ENCODE measurements around the gene TDP2. TPM values are rescaled to one million over a fixed set of nuclear protein-coding genes. Genes with fewer than 3 reads are reported as not detected.
"Not testable (repeated sequence)": the region's sequence is repeated elsewhere in the genome, so short reads cannot be mapped to it uniquely, and the experiment has no call there.

Gene TDP2
- total and polyA plus RNA-seq, 7 donors, result 30.4 to 543 (median 67.6) TPM

- 81 to 90% methylated on average over 12 of the region's 12 CpGs for WGBS, 2 donors
- DNase-seq, result no peak
- TF ChIP-seq EP300 (IDR thresholded peaks at IDR 0.05) (no peak), POLR2A (IDR thresholded peaks at IDR 0.05) (no peak), POLR2AphosphoS5 (IDR thresholded peaks at IDR 0.05) (no peak)
- TF ChIP-seq, protein P1, sequence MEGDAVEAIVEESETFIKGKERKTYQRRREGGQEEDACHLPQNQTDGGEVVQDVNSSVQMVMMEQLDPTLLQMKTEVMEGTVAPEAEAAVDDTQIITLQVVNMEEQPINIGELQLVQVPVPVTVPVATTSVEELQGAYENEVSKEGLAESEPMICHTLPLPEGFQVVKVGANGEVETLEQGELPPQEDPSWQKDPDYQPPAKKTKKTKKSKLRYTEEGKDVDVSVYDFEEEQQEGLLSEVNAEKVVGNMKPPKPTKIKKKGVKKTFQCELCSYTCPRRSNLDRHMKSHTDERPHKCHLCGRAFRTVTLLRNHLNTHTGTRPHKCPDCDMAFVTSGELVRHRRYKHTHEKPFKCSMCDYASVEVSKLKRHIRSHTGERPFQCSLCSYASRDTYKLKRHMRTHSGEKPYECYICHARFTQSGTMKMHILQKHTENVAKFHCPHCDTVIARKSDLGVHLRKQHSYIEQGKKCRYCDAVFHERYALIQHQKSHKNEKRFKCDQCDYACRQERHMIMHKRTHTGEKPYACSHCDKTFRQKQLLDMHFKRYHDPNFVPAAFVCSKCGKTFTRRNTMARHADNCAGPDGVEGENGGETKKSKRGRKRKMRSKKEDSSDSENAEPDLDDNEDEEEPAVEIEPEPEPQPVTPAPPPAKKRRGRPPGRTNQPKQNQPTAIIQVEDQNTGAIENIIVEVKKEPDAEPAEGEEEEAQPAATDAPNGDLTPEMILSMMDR (IDR thresholded peaks at IDR 0.05), result no peak
- no peak overlapping the region for H3K27ac ChIP-seq
- intact Hi-C loops (cut with DNase I), result no loop called here
- H3K27me3 ChIP-seq, result no peaks in the 10 kb centered on the region
- H3K9me3 ChIP-seq, result no peaks in the 10 kb centered on the region
- peaks cover 0 to 6% (median 0%) of the 10 kb centered on the region in 4 donors for H3K36me3 ChIP-seq
- no peak overlapping the region for H3K4me3 ChIP-seq
- no peaks in the 10 kb centered on the region for H3K4me1 ChIP-seq
These were observed 16.9 kb upstream of the TDP2 start for GRCh38 chr6:24683297-24684296.

DNA sequence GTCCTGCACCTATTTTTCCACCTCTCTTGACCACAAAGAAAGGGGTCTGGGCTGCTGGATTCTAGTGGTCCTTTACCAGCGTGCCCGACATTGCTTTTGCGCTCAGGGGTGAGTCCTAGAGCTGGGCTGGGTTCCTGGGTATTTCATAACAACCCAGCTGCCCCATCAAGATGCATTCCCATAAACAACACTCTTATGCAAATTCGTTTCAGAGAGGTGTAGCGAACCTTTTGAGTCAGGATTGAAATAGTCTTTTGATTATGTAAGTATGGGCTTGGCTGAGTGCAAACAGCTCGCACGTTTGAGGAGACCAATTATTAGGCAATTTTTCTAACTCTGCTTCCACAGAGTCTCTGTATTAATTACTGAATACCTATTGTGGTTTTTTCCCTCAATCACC, 13.9 kb upstream of the TDP2 start:
- DNase-seq, result no peak
- H3K9me3 ChIP-seq, result no peaks in the 10 kb centered on the region
- H3K27me3 ChIP-seq, result no peaks in the 10 kb centered on the region
- 91 to 93% methylated on average over 7 of the region's 7 CpGs for WGBS, 2 donors
- TF ChIP-seq EP300 (IDR thresholded peaks at IDR 0.05) (no peak), POLR2AphosphoS5 (IDR thresholded peaks at IDR 0.05) (no peak), POLR2A (IDR thresholded peaks at IDR 0.05) (no peak)
- TF ChIP-seq, protein P1 (IDR thresholded peaks at IDR 0.05), result no peak
- intact Hi-C loops (cut with DNase I), result no loop called here
- no peaks in the 10 kb centered on the region for H3K4me1 ChIP-seq
- no peaks in the 10 kb centered on the region for H3K36me3 ChIP-seq
- H3K27ac ChIP-seq, result no peak overlapping the region
- no peak overlapping the region for H3K4me3 ChIP-seq

DNA sequence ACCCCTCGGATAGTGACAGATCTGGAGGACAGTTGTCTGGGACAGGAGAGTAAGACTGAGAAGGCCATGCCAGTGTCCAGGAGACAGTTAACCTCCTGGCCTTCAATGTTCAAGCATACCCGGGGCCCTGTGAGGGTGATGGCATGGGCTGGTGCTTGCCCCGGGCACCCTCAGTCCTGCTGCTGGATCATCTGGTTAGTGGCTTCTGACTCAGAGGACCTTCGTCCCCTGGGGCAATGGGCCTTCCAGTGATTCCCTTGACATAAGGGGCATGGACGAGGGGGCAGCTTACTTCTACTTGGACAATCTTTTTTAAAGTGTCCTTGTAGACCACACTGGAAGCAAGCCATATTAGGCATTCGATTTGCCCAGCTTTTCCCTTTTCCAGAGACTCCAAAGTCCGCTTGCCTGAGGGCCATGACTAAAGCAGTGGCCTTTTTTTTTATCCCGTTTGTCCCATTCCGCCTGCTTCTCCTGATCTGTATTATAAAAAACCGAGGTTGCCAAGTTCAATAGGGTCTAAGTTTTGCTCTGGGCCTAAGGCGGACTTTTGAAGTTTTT, 12.2 kb upstream of the TDP2 start:
- H3K27me3 ChIP-seq; H3K27ac ChIP-seq; H3K9me3 ChIP-seq; intact Hi-C loops (cut with DNase I); DNase-seq; H3K4me3 ChIP-seq; H3K36me3 ChIP-seq; H3K4me1 ChIP-seq: not testable (repeated sequence)
- WGBS, 2 donors, result 93 to 94% methylated on average over 11 of the region's 11 CpGs

- H3K4me3 ChIP-seq, result no peak overlapping the region
- H3K9me3 ChIP-seq, result peaks cover 0 to 3% (median 0%) of the 10 kb centered on the region in 4 donors
- H3K27ac ChIP-seq, result no peak overlapping the region
- TF ChIP-seq POLR2AphosphoS5 (IDR thresholded peaks at IDR 0.05) (no peak), POLR2A (IDR thresholded peaks at IDR 0.05) (no peak), EP300 (IDR thresholded peaks at IDR 0.05) (no peak)
- TF ChIP-seq, protein P1 (IDR thresholded peaks at IDR 0.05), result no peak
- H3K27me3 ChIP-seq, result no peaks in the 10 kb centered on the region
- H3K36me3 ChIP-seq, result no peaks in the 10 kb centered on the region
- intact Hi-C loops (cut with DNase I), result no loop called here
- 86 to 94% methylated on average over 2 of the region's 2 CpGs for WGBS, 2 donors
- DNase-seq, result no peak
- peaks cover 0 to 3% (median 1%) of the 10 kb centered on the region in 4 donors for H3K4me1 ChIP-seq
These were observed 6.9 kb upstream of the TDP2 start for GRCh38 chr6:24673625-24674024.

GRCh38 chr6:24672620-24673182, 6.0 kb upstream of the TDP2 start:
- H3K27me3 ChIP-seq, result no peaks in the 10 kb centered on the region
- whole genome bisulfite sequencing, 2 donors, result 95 to 97% methylated on average over 6 of the region's 6 CpGs
- H3K4me1 ChIP-seq, result peaks cover 0 to 12% (median 8%) of the 10 kb centered on the region in 4 donors

GRCh38 chr6:24671077-24671476, 4.4 kb upstream of the TDP2 start:
- H3K36me3 ChIP-seq; DNase-seq; H3K9me3 ChIP-seq; H3K27me3 ChIP-seq; H3K27ac ChIP-seq; H3K4me3 ChIP-seq; intact Hi-C loops (cut with DNase I): not testable (repeated sequence)
- H3K4me1 ChIP-seq, result peaks cover 0 to 16% (median 11%) of the 10 kb centered on the region in 4 donors
- WGBS, 2 donors, result 93% methylated on average over 4 of the region's 4 CpGs

More at GRCh38 chr6:24672620-24673182, 6.0 kb upstream of the TDP2 start:
- no peaks in the 10 kb centered on the region for H3K36me3 ChIP-seq
- H3K27ac ChIP-seq, result no peak overlapping the region
- no peak for DNase-seq
- intact Hi-C loops (cut with DNase I), result no loop called here
- TF ChIP-seq POLR2AphosphoS5 (IDR thresholded peaks at IDR 0.05) (no peak), POLR2A (IDR thresholded peaks at IDR 0.05) (no peak)
- H3K4me3 ChIP-seq, result no peak overlapping the region
- peaks cover 0 to 3% (median 0%) of the 10 kb centered on the region in 4 donors for H3K9me3 ChIP-seq

DNA sequence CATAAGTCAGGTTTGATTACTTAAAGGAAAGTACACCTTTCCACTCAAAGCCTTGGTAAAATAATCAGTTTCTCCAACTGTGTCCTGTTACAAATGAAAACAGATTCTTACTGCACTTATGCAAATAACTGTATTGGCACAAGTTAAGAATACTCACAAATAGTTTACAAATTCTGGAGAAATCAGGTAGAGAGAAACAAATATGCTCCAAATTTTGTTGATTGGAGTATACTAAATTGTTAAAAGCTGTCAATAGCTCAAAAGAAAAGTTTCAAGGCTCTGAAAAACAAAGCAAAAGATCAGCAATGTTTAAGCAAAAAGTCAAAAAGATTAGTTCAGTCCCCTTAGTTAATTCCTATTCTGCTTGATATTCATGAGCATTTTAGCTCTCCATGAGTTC, 3.8 kb upstream of the TDP2 start:
- H3K27me3 ChIP-seq; DNase-seq; H3K4me3 ChIP-seq; H3K27ac ChIP-seq; H3K36me3 ChIP-seq; intact Hi-C loops (cut with DNase I); H3K9me3 ChIP-seq: not testable (repeated sequence)
- peaks cover 0 to 22% (median 17%) of the 10 kb centered on the region in 4 donors for H3K4me1 ChIP-seq
